Esophagus squamous epithelium (tissue), 5 donors: ENCODE results near the gene ATP6V1G3. TPM values are rescaled to one million over a fixed set of nuclear protein-coding genes. Genes with fewer than 3 reads are reported as not detected.

Experiments used
- DNase-seq: peaks from one replicate; lab custom pipeline; 2025; lab: John Stamatoyannopoulos, UW
- H3K27ac ChIP-seq, 4 donors: fragments of 200-600 bp; sonication (generic); one replicate each; pipeline ENCODE4 v1.5.1; 2016 to 2019; ENCODE audit warnings: mild to moderate bottlenecking in 1 of 4
- H3K27me3 ChIP-seq, 4 donors: fragments of 200-600 bp; sonication (generic); 1 replicate in 3 of 4; 2 replicates in 1 of 4; pipeline versions ENCODE4 v1.5.1 to v1.6.0; 2017 to 2021; ENCODE audit warnings: antibody characterized with exemption in 1 of 4
- H3K36me3 ChIP-seq, 3 donors: fragments of 200-600 bp; sonication (generic); one replicate each; pipeline ENCODE4 v1.5.1; 2016 to 2019
- H3K4me1 ChIP-seq, 3 donors: fragments of 200-600 bp; sonication (generic); one replicate each; pipeline ENCODE4 v1.5.1; 2017 to 2019
- H3K4me3 ChIP-seq, 4 donors: fragments of 200-600 bp; sonication (generic); 1 replicate in 3 of 4; 2 replicates in 1 of 4; pipeline ENCODE4 v1.5.1; 2016 to 2019; ENCODE audit warnings: mild to moderate bottlenecking in 2 of 4, moderate library complexity in 1 of 4
- H3K9me3 ChIP-seq, 3 donors: fragments of 200-600 bp; sonication (generic); one replicate each; pipeline ENCODE4 v1.5.1; 2016 to 2019
- POLR2A ChIP-seq, 4 donors: fragments of 450-650 bp; IDR thresholded peaks; one replicate each; pipeline ENCODE4 v1.6.1; 2017; ENCODE audit warnings: antibody characterized with exemption in 4 of 4, mild to moderate bottlenecking in 4 of 4, moderate library complexity in 3 of 4
- WGBS, 2 donors: methylation state at CpG; one replicate each; pipeline ENCODE4 v1.1.5; 2018; 5-methylcytosine and 5-hydroxymethylcytosine counted together
- intact Hi-C: fragments of 100-400 bp; cut with DNase I; formaldehyde crosslinking; loops from one replicate; pipeline ENCODE4 v1.15.0; 2022
- total RNA-seq, 4 donors: library from RNA; depleted of rRNA; stranded (reverse); fragments of >200 nt; gene quantifications; one replicate each; pipeline ENCODE4 v1.1.0, GENCODE V29; 2016
- TF ChIP-seq, protein P1 (sequence below), 6 experiments: fragments of 450-650 bp in 4 of 6; fragments of 200-600 bp in 2 of 6; sonication (generic) in 2 of 6; IDR thresholded peaks; one replicate each; pipeline ENCODE4 v1.5.1; 2016 to 2019; ENCODE audit warnings: antibody characterized with exemption in 6 of 6, mild to moderate bottlenecking in 4 of 6, moderate library complexity in 4 of 6
- donor health status: DM: yes; HTN: yes; CAD: no.

Gene ATP6V1G3
- total RNA-seq, 4 donors from 2014 or later, result not detected

DNA sequence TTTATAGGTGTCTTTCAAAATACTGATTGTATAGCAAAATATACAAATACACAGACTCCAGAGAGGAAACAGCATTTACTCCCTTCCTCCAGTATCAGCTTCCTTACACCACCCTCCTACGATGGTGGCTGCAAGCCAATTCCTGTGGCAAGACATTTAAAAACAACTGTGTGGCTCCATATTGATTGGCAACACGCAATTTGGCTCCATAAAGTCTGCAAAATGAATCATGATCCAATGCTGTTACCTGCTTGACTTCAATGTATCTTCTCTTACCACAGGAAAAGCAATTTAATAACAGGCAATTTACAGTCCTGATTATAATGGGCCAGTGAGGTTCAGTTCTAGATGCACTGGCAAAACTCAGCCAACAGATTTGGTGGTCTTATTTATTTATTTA is 19.7 kb upstream of the ATP6V1G3 start:
- Histone ChIP-seq H3K4me1 (no peaks in the 10 kb centered on the region), H3K9me3 (no peaks in the 10 kb centered on the region), H3K4me3 (no peak overlapping the region), H3K27ac (no peak overlapping the region), H3K27me3 (no peaks in the 10 kb centered on the region), H3K36me3 (no peaks in the 10 kb centered on the region)
- 28 to 36% methylated on average over 2 of the region's 2 CpGs for WGBS, 2 donors
- no peak for DNase-seq
- TF ChIP-seq, protein P1, sequence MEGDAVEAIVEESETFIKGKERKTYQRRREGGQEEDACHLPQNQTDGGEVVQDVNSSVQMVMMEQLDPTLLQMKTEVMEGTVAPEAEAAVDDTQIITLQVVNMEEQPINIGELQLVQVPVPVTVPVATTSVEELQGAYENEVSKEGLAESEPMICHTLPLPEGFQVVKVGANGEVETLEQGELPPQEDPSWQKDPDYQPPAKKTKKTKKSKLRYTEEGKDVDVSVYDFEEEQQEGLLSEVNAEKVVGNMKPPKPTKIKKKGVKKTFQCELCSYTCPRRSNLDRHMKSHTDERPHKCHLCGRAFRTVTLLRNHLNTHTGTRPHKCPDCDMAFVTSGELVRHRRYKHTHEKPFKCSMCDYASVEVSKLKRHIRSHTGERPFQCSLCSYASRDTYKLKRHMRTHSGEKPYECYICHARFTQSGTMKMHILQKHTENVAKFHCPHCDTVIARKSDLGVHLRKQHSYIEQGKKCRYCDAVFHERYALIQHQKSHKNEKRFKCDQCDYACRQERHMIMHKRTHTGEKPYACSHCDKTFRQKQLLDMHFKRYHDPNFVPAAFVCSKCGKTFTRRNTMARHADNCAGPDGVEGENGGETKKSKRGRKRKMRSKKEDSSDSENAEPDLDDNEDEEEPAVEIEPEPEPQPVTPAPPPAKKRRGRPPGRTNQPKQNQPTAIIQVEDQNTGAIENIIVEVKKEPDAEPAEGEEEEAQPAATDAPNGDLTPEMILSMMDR (IDR thresholded peaks at IDR 0.05), result no peak
- TF ChIP-seq POLR2A (IDR thresholded peaks at IDR 0.05), result no peak
- intact Hi-C loops, result no loop called here

DNA sequence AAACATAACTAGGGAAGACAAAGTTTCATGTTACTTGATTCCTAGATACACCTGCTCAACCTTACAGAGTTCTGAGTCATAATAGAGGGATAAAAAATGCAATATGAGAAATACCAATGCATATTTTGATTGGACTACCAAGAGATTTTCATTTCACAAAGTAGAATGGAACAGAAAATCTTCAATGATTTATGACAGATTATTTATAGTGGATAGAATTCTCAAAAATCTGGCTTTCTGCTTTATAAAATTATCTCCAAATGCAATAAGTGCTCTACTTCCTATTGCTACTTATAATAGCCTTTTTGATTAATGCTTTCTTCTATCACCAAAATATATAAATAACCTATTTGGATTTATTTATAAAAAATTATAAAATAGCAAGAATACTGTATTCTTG is 18.9 kb upstream of the ATP6V1G3 start:
- Histone ChIP-seq H3K27ac (no peak overlapping the region), H3K4me1 (no peaks in the 10 kb centered on the region), H3K27me3 (no peaks in the 10 kb centered on the region), H3K4me3 (no peak overlapping the region), H3K9me3 (no peaks in the 10 kb centered on the region), H3K36me3 (no peaks in the 10 kb centered on the region)
- DNase-seq, result no peak
- intact Hi-C loops, result no loop called here
- TF ChIP-seq, protein P1 (IDR thresholded peaks at IDR 0.05), result no peak
- no peak for TF ChIP-seq POLR2A (IDR thresholded peaks at IDR 0.05)

DNA sequence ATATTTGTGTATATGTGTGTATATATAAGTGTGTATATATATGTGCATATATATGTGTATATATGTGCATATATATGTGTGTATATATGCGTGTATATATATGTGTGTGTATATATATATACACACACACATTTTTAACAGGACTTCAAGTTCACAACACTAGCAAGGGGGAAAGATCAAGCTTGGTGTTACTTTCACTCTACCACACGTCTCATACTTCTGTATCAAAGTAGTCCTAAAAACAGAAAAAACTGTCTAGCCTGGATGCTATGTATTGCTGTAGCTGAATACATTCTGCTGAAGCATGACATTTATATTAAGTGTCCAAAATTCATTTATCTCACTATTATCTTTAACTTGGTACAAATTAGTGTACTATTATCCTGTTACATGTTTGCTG is 17.9 kb upstream of the ATP6V1G3 start:
- Histone ChIP-seq H3K4me3 (no peak overlapping the region), H3K36me3 (no peaks in the 10 kb centered on the region), H3K27me3 (no peaks in the 10 kb centered on the region), H3K4me1 (no peaks in the 10 kb centered on the region), H3K27ac (no peak overlapping the region), H3K9me3 (no peaks in the 10 kb centered on the region)
- TF ChIP-seq POLR2A (IDR thresholded peaks at IDR 0.05), result no peak
- TF ChIP-seq, protein P1 (IDR thresholded peaks at IDR 0.05), result no peak
- DNase-seq, result no peak
- intact Hi-C loops, result no loop called here
- 69 to 83% methylated on average over 2 of the region's 2 CpGs for WGBS, 2 donors

DNA sequence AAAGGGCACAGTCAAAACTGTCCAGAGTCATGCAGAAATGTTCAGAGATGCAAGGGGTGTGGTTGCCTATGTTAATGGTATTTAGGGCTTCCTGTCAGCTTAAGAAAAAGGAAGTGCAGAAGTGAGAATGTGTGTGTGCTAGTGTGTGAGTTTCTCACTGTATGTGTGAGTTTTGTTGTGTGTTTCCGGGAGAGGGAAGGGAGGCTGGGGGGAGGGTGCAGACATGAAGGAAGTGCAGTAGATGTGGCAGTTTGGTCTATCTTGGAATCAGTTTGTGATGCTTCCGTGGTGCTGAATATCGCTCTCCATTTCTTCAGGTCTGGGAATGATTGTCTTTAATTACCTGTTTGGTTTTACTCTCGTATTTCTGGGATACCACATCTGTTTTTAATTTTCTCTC is 16.5 kb upstream of the ATP6V1G3 start:
- Histone ChIP-seq H3K36me3 (no peaks in the 10 kb centered on the region), H3K27ac (no peak overlapping the region), H3K27me3 (no peaks in the 10 kb centered on the region), H3K4me3 (no peak overlapping the region), H3K9me3 (no peaks in the 10 kb centered on the region), H3K4me1 (no peaks in the 10 kb centered on the region)
- intact Hi-C loops, result no loop called here
- WGBS, 2 donors, result 45 to 52% methylated on average over 4 of the region's 4 CpGs
- peak; percentile 1 for DNase-seq
- no peak for TF ChIP-seq POLR2A (IDR thresholded peaks at IDR 0.05)
- TF ChIP-seq, protein P1 (IDR thresholded peaks at IDR 0.05), result no peak

DNA sequence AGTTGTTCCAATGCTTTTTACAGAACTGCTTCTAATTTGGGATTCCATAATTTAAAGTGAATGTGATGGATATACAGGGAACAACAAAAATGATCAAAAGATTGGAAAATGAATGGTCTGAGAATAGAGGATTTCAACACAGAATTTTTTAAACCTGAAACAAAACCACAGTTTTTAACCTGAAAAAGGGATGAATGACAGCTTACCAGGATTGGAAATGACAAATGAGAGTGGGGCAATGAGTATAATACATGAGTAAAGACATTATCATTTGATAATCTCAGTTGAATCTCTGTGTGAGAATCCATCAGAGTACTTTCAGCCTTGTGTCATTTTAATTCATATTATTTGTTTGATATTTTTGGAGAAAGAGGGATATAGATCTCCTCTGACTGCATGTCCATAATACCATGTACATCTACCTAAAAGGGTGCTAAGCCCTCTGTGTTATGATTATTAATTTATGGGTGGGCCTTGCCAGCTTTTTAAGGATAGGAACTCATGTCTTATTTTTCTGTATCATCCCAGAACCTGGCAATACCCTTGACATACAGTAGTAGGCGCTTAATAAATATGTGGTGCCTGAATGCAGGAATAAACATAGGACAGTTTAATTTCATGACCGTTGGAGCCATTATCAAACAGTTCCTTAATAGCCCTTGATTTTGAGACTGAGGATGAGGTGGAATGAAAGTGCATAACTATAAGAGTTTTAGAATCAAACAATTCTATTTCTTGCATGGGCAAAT is 12.4 kb upstream of the ATP6V1G3 start:
- no peak overlapping the region for H3K4me3 ChIP-seq
- intact Hi-C loops, result no loop called here
- TF ChIP-seq POLR2A (IDR thresholded peaks at IDR 0.05), result no peak
- TF ChIP-seq, protein P1 (IDR thresholded peaks at IDR 0.05), result no peak
- H3K9me3 ChIP-seq, result no peaks in the 10 kb centered on the region
- H3K36me3 ChIP-seq, result no peaks in the 10 kb centered on the region
- no peaks in the 10 kb centered on the region for H3K4me1 ChIP-seq
- DNase-seq, result no peak
- H3K27ac ChIP-seq, result no peak overlapping the region
- 82 to 92% methylated on average over 2 of the region's 2 CpGs for WGBS, 2 donors
- no peaks in the 10 kb centered on the region for H3K27me3 ChIP-seq
